OCI-LY3 (cell line): ENCODE measurements around the gene NCBP3.

Experiments used
- EZH2phosphoT487 ChIP-seq: fragments of 200-600 bp; shearing (Covaris generic); IDR thresholded peaks from 2 replicates; pipeline ENCODE4 v1.6.1; 2018; ENCODE audit warnings: antibody characterized with exemption, mixed run types, low read depth
- TF ChIP-seq, protein P1 (sequence below): fragments of 200-600, 300-600 bp; sonication (generic); IDR thresholded peaks from 2 replicates; pipeline ENCODE4 v1.5.1; 2014; ENCODE audit warnings: antibody characterized with exemption, low read length, low read depth

DNA sequence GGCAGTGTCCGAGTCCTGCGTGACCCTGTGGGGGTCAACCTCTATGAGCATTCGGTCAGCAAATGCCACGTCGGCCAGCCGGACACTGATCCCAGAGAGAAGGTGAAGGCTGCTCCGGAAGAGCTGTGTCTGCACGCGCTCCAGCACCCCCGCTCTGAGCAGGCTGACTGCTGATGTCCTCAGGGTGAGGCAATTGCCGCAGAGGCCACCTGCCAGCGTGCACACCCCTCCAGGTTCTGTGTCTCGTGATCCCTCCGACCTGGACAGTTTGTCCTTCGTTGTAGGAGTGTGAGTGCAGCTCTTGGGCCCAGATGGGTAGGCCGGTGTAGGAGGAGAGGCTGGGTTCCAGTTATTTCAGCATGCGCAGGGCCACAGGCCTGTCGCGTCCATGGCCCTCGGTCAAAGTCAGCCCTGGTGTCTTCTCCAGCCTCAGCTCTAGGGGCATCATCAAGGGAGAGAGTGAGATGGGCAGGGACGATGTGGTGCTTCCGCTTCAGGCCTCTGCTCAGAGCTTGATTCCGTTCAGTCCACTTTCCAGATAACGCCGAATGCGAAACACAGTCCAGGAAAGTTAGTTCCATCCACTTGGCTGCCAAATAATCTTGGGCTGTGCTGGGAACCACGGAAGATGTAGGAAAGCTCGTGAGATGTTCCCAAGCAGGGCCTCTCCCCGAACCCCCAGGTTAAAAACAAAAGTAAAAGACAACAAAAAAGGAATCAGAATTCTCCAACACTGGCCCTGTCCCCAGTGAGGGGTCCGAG is 15.1 kb upstream of the NCBP3 start:
- TF ChIP-seq, protein P1, sequence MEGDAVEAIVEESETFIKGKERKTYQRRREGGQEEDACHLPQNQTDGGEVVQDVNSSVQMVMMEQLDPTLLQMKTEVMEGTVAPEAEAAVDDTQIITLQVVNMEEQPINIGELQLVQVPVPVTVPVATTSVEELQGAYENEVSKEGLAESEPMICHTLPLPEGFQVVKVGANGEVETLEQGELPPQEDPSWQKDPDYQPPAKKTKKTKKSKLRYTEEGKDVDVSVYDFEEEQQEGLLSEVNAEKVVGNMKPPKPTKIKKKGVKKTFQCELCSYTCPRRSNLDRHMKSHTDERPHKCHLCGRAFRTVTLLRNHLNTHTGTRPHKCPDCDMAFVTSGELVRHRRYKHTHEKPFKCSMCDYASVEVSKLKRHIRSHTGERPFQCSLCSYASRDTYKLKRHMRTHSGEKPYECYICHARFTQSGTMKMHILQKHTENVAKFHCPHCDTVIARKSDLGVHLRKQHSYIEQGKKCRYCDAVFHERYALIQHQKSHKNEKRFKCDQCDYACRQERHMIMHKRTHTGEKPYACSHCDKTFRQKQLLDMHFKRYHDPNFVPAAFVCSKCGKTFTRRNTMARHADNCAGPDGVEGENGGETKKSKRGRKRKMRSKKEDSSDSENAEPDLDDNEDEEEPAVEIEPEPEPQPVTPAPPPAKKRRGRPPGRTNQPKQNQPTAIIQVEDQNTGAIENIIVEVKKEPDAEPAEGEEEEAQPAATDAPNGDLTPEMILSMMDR, result no peak
- TF ChIP-seq EZH2phosphoT487, result no peak
